Anterior cingulate cortex (tissue), 58 donors: ENCODE results near the gene PANK4.
A peak's percentile ranks its signal among the peaks of the same experiment; 100 is the strongest.

ENCODE experiments used
- DNase-seq, 58 donors: peaks; one replicate each; lab custom pipeline; 2025; lab: John Stamatoyannopoulos, UW

Gene PANK4

DNA sequence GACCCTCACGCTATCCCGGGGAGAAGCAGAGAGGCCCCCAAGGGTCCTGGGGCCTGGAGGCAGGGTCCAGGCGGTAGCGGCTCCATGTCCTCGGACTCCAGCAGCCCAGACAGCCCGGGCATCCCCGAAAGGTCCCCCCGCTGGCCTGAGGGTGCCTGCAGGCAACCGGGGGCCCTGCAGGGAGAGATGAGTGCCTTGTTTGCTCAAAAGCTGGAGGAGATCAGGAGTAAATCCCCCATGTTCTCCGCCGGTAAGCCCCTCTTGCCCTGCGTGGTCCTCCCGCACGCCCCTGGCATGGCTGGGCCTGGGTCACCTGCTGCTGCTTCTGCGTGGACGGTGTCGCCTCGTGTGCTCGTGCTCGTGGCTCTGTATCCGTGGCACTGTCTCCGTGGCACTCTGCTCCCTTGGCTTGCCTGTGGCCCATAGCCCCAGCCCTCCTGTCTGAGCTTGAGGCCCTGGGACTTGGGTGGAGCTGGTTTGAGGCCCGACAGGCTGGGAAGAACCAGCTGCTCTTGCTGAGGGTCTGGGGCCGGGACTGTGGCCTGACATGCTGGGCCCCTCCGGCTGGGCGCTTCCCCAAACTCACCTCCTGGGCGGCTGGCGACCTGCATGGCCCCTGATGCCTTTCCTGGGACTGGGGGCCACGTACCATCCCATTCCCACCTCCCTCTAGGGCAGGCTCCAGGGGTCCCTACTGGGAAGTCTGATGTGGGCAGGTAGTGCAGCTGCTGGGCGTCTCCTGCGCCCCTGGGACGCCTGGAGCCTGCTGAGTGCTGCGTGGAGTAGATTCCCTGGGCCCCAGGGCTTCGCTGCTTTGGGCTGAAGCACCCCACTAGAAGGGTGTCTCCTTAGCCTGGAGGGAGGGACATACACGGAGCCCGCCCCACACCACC lies 23.5 kb downstream of the PANK4 start:
- no peak for DNase-seq

DNA sequence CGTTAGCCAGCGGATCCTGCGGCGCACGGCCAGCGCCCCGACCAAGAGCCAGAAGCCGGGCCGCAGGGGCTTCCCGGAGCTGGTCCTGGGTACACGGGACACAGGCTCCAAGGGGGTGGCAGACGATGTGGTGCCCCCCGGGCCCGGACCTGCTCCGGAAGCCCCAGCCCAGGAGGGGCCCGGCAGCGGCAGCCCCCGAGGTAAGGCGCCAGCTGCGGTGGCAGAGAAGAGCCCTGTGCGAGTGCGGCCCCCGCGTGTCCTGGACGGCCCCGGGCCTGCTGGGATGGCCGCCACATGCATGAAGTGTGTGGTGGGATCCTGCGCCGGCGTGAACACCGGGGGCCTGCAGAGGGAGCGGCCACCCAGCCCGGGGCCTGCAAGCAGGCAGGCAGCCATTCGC lies 24.2 kb downstream of the PANK4 start:
- DNase-seq = no peak

DNA sequence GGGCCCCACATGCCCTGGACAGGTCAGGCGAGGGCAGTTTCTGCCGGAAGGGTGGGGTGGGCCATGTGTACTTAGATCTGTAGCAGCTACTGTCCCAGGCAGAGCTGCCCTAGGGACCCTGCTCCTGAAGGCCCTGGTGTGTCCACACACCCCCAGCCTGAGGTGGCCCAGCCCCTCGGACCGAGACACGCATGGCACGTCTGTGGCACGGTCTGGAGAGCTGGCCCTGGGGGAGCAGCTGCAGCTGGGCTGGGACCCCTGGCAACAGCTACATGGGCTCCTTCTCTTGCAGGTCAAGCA lies 24.6 kb downstream of the PANK4 start:
- no peak for DNase-seq

DNA sequence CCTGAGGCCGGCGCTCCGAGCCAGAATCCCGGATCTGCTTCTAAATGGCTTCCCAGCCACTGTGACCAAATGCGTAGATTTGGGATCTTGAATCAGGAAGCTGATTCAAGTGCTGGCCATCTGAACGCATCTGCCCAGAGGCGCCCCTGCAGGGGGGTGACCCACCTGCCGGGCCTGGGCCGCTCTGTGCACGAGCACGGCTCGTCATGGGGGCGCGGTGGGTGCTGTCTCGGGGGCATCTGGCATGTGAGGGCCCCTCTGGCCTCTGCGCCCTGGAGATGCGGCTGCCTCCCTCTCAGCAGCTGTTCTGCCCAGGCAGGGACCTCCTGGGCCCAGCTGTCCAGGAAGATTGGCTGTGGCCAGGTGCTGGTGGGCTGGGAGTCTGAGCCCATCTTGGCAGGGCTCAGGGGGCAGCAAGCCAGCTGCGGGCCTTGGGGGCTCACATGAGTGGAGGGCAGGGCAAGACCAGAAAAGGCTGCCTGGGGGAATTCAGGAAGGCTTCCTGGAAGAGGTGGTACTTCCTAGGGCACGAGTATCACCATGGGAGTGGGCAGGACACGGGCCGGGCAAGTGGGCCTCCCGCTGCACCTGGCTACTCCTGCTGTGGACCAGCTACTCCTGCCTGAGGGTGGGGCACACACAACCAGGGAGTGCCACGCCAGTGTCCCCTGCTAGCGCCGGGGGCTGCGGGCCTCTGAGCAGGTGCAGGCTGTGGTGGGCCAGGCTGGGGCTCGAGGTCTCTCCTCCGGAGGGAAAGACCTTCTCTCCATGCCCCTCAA lies 25.2 kb downstream of the PANK4 start:
- no peak for DNase-seq

DNA sequence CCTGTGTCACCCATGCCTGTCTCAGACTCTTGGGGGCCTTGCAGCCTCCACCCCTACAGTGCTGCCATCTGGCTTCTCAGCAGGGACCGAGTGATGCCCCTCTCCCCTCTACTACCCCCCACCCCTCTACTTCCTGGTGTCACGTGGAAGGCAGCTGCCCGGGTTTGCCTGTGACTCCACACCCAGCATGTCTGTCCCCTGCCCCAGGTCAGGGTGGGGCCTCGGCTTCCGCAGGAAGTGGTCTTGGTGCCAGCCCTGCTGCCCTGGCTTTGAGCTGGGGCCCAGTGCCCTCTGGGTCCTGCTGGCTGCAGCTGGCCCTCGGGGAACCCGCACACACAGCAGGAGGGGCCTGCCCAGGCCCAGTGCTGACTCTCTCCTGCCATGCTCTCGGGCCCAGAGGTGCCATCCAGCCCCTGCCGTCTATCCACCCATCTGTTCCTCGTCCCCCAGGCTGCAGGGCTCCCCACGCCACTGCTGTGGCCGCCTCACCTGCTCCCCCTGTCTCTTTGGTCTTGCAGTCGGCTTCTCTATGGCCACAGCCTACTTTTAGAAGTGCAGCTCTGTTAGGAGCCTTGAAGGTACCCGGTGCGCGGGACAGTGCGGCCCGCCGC lies 26.3 kb downstream of the PANK4 start:
- DNase-seq = no peak

DNA sequence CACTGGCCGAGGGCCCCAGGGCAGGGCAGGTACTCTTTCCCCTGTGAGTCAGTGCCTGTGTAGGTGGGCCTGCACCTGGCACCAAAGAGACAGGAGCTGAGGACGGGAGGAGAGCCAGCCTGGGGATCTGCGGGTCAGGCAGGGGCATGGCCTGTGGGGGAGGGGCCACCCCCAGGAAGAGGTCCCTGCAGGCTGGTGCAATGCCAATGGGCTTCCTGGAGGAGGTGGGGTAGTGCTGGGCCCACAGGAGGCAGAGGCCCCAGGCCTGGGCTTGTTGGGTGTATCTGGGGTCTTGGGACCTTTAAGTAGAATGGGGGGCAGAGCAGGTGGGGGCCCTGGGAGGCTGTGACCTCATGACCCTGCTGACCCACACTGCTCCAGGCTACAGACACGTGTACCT lies 27.1 kb downstream of the PANK4 start:
- DNase-seq = no peak

DNA sequence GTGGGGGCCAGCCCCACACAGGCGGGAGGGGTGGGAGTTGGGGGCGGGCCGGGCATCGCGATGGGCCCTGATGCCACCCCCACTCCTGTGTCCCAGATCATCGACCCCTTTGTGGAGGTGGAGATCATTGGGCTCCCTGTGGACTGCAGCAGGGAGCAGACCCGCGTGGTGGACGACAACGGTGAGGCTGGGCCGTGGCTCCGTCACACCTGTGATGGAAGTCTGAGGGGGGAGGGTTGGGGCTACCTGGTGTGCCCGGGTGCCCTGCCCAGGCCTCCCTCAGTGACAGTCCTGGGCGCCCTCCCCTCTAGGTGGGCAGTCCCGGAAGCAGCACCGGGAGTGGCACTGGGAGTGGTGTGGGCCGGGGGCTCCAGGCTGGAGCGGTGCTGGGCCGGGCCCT lies 27.7 kb downstream of the PANK4 start:
- DNase-seq = no peak

DNA sequence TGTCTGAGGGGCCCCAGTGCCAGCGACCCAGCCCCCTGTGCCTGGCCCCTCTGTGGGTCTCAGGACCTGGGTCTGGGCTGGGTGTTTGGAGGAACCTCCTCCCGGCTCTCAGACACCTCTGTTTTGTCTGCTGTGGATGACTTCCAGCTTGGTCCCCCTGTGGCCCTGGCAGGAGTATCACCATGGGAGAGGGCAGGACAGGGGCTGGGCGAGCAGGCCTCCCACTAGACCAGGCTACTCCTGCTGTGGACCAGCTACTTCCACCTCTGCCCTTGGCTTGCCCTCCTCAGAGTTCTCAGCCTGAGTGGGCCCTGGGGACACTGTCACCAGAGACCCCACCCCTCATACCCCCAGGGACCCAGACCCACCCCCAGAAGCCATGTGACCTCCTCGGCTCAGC lies 28.5 kb downstream of the PANK4 start:
- no peak for DNase-seq

DNA sequence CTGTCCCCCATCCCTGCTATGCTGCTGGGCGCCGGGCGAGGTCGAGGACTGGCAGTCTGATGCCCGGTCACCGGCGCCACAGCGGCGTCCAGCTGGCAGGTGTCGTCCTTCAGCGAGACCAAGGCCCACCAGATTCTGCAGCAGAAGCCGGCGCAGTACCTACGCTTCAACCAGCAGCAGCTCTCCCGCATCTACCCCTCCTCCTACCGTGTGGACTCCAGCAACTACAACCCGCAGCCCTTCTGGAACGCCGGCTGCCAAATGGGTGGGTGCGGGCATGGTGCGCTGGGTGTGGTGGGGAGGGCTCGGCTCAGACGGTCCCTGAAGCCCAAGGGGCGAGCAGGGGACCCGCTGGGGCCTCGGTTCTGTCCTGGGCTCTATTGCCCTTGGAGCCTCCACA lies 29.6 kb downstream of the PANK4 start:
- DNase-seq = no peak

DNA sequence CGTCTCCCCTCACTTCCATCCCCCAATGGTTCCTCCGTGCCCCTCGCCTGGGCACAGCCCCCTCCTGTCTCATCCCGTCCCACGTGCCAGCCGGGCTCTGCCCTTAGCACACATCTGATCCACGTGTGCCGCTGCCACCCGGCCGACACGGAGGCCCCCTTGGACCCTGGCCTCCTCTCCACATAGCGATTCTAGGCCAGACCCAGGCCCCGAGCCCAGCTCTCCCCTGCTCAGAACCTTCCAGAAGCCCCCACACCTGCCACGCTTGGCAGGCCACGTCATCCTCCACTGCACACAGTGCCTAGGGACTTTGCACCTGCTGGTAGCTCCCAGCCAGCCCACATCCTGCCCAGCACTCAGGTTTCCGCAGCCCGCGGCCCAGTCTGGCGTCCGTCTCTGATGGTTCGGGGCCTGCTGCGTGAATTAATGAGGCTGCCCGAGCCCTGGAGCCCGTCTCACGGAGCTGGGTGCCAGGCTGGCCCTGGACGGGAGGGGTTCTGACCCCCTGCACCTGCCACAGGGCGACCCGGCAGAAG lies 30.2 kb downstream of the PANK4 start:
- DNase-seq = no peak

DNA sequence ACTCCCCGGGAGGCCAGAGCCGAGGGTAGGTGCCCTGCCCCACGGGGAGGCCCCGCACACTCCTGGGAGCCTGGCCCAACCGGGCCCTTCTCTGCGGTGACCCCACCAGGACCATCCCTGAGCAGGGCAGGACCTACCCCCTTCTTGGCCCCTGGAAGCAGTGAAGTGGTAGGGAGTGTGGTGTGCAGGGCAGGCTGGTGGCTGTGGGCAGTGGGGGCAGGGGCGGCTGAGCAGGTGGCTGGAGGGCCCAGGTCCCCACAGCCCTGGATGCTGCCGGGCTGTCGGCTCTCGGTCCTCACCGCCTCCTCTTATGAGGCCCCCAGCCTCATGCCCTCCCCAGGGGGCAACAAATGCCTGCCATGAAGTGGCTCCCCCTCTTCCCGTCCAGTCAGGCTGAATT lies 30.9 kb downstream of the PANK4 start:
- no peak for DNase-seq

DNA sequence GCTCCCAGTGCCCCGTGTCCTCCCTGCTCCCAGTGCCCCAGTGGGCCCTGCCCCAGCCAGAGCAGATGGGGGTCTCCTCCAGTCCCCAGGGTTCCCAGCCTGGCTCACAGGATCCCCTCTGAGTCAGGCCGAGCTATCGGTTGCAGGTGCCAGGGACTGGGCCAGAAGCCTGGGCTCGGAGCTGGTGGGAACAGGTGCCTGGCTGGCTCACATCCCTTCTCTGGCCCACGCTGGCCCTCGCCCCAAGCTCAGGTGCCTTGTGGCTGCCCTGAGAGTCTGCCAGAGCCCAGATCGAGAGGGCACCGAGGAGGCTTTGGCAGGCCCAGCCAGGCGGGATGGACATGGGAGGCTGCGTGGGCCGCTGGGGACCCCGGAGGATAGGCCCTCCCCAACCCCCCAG lies 31.4 kb downstream of the PANK4 start:
- DNase-seq = no peak

DNA sequence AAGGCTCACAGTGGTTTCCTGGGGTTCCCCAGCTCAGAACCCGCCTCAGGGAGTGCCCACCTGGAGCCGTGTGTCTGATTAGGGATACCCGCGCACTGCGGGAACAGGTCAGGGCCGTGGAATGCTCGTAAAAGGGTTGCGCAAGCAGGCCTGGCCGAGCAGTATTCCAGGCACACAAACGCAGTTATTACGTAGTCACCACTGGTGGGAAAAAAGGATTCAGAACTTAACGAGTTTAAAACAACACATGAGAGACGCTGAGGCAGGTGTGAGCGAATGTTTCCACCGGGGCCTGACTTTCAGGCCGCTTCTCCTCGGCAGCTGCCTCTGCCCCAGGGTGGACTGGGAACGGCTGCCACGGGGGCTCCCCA lies 32.1 kb downstream of the PANK4 start:
- DNase-seq = no peak

DNA sequence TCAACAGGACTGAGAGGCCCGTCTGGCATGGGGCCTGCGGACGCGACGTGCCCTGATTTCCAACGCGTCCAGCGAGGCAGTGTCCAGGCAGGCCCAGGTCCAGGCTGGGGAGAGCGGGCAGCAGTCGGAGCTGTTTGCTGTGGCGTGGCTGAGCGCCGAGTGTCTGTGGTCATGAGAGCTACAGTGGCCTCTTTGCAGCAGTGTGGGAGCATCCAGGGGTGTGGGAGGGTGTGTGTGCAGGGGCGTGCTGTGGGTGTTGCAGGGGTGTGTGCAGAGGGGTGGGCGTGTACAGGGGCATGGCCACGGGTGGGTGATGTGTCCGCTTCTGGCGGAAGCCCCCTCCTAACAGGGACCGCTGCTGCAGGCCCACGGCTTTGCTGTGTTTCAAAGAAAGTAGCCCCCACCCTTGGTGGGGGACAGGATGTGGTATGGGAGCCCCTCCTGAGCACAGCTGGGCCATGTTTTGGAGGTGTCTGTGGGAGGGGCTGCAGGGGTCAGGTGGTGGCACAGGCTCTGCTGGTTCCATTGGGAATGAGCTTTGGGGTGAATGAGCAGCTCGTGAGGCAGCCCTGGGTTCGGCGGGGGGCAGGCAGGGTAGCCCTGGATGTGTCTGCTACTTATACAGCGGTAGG lies 32.6 kb downstream of the PANK4 start:
- peak in 55 of 58 donors; percentile 45 to 92 (median 80) for DNase-seq

DNA sequence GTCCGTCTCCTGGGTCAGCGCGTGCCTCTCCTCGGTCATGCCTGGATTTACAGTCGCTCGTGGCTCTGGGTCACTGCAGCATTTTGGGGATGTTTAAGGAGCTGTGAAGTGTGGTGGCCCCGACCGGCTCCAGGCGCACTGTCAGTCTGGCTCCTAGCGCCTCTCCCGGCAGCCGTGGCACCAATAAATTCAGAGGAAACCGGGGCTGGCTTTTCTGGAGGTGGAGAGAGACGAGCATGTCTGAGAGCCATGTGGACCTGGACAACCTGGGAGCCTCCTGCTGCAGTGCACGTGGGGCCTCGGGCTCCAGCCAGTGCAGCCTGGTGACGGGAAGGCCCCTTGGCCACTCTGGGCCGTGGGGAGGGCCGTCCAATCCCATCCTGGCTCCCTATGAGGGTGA lies 33.2 kb downstream of the PANK4 start:
- peak in 2 of 58 donors; percentile 51 to 64 for DNase-seq

DNA sequence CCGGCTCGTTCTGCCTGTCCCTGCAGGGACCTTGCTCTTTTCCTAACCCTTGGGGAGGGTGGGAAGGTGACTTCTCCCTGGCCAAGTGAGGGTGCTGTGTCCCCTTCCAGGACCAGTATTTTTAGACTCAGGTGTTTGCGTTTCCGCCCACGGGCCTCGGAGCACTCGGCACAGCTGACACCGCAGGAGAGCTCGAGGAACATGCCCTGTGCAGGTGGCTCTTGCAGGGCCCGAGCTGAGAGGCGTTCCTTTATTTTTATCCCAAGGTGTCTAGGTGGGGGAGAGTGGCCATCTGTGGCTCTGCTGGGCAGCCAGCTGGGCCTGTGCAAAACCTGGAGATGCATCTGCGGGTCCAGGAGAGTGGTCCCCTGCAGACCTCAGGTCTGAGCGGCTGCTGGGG lies 34.3 kb downstream of the PANK4 start:
- DNase-seq = no peak

DNA sequence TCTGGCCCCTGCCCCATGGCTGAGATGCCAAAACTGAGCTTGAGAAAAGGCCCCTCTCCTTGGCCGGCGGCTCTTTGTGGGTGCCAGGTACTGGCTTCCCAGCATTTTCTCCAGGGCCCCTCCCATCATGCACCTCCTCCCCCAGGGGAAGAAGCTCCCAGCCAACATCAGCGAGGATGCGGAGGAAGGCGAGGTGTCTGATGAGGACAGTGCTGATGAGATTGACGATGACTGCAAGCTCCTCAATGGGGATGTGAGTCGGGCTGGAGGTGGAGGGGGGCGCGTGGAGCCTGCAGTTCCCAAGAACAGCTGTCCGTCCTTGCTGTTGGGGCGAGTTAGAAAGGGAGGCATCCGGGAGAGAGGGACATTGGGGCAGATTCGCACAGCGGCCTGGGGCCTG lies 36.8 kb downstream of the PANK4 start:
- DNase-seq = peak in 13 of 58 donors; percentile 11 to 62 (median 27)

DNA sequence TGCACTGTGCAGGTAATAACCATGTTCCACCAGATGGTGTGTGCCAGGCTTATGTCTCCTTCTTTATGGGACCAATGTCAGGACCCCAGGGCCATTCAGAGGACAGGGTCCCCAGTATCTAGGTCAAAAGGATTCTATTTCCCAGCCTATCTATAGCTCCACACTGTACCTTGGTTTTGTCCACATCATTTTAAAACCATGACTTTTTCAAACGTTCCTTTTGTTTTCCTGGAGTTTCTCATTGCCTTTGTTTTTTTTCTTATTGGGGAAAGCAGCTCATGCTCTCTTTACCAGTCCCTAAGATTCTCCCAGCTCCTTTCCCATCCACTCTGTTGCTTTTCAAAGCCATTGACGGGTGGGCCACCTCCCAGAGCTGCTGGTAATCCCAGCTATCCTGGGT lies 37.7 kb downstream of the PANK4 start:
- DNase-seq = no peak

DNA sequence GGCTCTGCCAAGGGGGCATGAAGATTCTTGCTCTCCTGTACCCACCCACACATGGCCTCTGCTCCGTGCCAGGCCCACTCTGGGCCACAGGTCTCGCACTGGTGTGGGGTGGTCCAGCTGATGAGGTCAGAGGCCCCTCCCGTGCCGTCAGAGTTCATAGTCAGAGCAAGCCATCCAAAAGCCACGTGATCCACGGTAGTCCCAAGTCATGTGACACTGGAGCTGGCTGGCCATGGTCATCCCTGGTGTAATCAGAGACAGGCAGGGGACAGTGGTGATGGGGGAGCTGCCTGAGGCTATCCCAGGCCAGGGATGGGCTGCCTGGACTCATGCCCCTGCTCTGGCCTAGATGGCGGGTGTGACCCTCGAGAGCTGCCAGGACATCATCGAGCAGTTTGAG lies 39.8 kb downstream of the PANK4 start:
- DNase-seq = no peak

DNA sequence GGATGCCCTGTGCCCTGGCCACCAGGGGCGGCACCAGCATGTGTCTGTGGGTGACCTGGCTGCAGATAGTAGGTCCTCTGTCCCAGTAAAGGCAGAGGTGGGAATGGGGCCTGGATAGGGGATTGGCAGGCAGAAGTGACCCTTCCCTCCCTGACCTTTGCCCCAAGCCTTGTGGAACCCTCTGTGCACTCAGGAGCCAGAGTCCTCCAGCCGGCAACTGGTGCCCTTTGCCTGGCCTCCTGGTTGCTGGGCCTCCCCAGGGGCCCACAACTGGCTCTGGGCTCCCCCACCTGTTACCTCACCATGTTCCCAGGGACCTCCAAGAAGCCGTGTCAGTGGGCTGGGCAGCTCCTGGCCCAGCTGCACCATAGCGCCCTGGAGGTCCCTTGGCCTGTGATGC lies 40.4 kb downstream of the PANK4 start:
- DNase-seq = no peak

DNA sequence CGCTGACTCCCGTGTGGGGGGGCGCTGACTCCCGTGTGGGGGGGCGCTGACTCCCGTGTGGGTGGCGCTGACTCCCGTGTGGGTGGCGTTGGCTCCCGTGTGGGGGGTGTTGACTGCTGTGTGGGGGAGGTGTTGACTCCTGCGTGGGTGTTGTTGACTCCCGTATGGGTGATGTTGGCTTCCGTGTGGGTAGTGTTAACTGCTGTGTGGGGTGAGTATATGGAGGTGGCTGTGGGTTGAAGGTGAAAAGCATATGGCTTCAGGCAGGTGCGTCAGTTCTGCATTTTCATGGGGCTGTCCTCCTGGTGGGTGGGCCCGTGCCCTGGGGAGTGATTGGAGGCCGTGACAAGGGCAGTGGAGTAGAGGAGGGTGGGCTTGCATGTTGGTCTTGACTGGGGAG lies 42.4 kb downstream of the PANK4 start:
- DNase-seq = no peak
